ENCODE results near the gene CTSZ. TPM values are rescaled to one million over a fixed set of nuclear protein-coding genes. Genes with fewer than 3 reads are reported as not detected.

Gene CTSZ
- total and polyA plus RNA-seq, 10 of the 15 experiments (the other 5 are each of a cell fraction or from before 2014, with no cell fraction given) = 6.0 to 301 (median 154) TPM

GRCh38 chr20:58980711-58981627, 26.1 kb downstream of the CTSZ start, which contains the start of gene NELFCD (continued):
- TF ChIP-seq E2F8 (IDR thresholded peaks at IDR 0.05; ENCODE audit: low read depth, partially characterized antibody) (no peak), REST (IDR thresholded peaks at IDR 0.05; ENCODE audit: low read depth, low read length) (no peak), ZBTB4 (CRISPR knock-in tag; IDR thresholded peaks at IDR 0.05) (no peak), RELA (IDR thresholded peaks at IDR 0.05; ENCODE audit: borderline replicate concordance, partially characterized antibody) (no peak), SREBF2 (IDR thresholded peaks at IDR 0.05; ENCODE audit: low read length) (no peak), IRF4 (IDR thresholded peaks at IDR 0.05; ENCODE audit: low read depth, low read length) (no peak), PAX5 (IDR thresholded peaks at IDR 0.05; ENCODE audit: borderline replicate concordance, low read depth, low read length) (no peak), TCF7 (IDR thresholded peaks at IDR 0.05; ENCODE audit: borderline replicate concordance) (peak; percentile 43; the same call in 1 of the 2 replicates), ZNF24 (IDR thresholded peaks at IDR 0.05) (no peak), PAX8 (IDR thresholded peaks at IDR 0.05) (no peak), ATF2 (IDR thresholded peaks at IDR 0.05; ENCODE audit: low read length) (no peak), CEBPZ (IDR thresholded peaks at IDR 0.05; ENCODE audit: low read depth, low read length) (no peak)

Measured in GM12878 (cell line).